ENCODE measurements around the gene CLEC4F. TPM values are rescaled to one million over a fixed set of nuclear protein-coding genes. Genes with fewer than 3 reads are reported as not detected.
"Not testable (repeated sequence)": the region's sequence is repeated elsewhere in the genome, so short reads cannot be mapped to it uniquely, and the experiment has no call there.

CLEC4F gene
- total RNA-seq, 1 donor from 2014 or later = 0.13 TPM

GRCh38 chr2:70828914-70829824, 8.8 kb upstream of the CLEC4F start:
- no peak for DNase-seq (ENCODE audit: low spot score)

GRCh38 chr2:70828115-70828514, 7.7 kb upstream of the CLEC4F start:
- DNase-seq (ENCODE audit: low spot score) = no peak
- intact Hi-C loops (cut with DNase I) = no loop called here

More at GRCh38 chr2:70828914-70829824, 8.8 kb upstream of the CLEC4F start:
- intact Hi-C loops (cut with DNase I) = no loop called here

GRCh38 chr2:70827388-70827787, 7.0 kb upstream of the CLEC4F start:
- DNase-seq (ENCODE audit: low spot score) = no peak
- intact Hi-C loops (cut with DNase I) = no loop called here

GRCh38 chr2:70826696-70827350, 6.4 kb upstream of the CLEC4F start:
- DNase-seq (ENCODE audit: low spot score) = no peak
- intact Hi-C loops (cut with DNase I) = no loop called here

- DNase-seq (ENCODE audit: low spot score) = no peak
- intact Hi-C loops (cut with DNase I) = no loop called here
Measured at GRCh38 chr2:70823249-70823648, 2.9 kb upstream of the CLEC4F start.

- intact Hi-C loops (cut with DNase I) = no loop called here
- no peak for DNase-seq (ENCODE audit: low spot score)
Measured at GRCh38 chr2:70822843-70823242, 2.4 kb upstream of the CLEC4F start.

- intact Hi-C loops (cut with DNase I) = no loop called here
Measured at GRCh38 chr2:70817284-70817954, 3.0 kb downstream of the CLEC4F start.

GRCh38 chr2:70816726-70817125, 3.7 kb downstream of the CLEC4F start:
- intact Hi-C loops (cut with DNase I) = no loop called here
- DNase-seq (ENCODE audit: low spot score) = no peak

More at GRCh38 chr2:70817284-70817954, 3.0 kb downstream of the CLEC4F start:
- DNase-seq (ENCODE audit: low spot score) = no peak

- intact Hi-C loops (cut with DNase I) = no loop called here
- DNase-seq (ENCODE audit: low spot score) = no peak
Measured at GRCh38 chr2:70808983-70809958, 11.1 kb downstream of the CLEC4F start.

GRCh38 chr2:70807828-70808118, 12.6 kb downstream of the CLEC4F start:
- intact Hi-C loops (cut with DNase I) = no loop called here
- no peak for DNase-seq (ENCODE audit: low spot score)

GRCh38 chr2:70807102-70807827, 13.1 kb downstream of the CLEC4F start:
- no peak for DNase-seq (ENCODE audit: low spot score)
- intact Hi-C loops (cut with DNase I) = no loop called here

GRCh38 chr2:70806620-70807019, 13.8 kb downstream of the CLEC4F start:
- DNase-seq (ENCODE audit: low spot score) = no peak
- intact Hi-C loops (cut with DNase I) = no loop called here

- DNase-seq (ENCODE audit: low spot score) = no peak
- intact Hi-C loops (cut with DNase I) = no loop called here
Measured at GRCh38 chr2:70806013-70806412, 14.4 kb downstream of the CLEC4F start.

- DNase-seq (ENCODE audit: low spot score) = no peak
- intact Hi-C loops (cut with DNase I) = no loop called here
Measured at GRCh38 chr2:70801607-70802263, 18.7 kb downstream of the CLEC4F start.

- intact Hi-C loops (cut with DNase I) = no loop called here
- DNase-seq (ENCODE audit: low spot score) = no peak
Measured at GRCh38 chr2:70799706-70800105, 20.7 kb downstream of the CLEC4F start.

- intact Hi-C loops (cut with DNase I) = not testable (repeated sequence)
Measured at GRCh38 chr2:70797996-70798395, 22.4 kb downstream of the CLEC4F start.

GRCh38 chr2:70797506-70797905, 22.9 kb downstream of the CLEC4F start:
- DNase-seq (ENCODE audit: low spot score) = no peak
- intact Hi-C loops (cut with DNase I) = no loop called here

More at GRCh38 chr2:70797996-70798395, 22.4 kb downstream of the CLEC4F start:
- DNase-seq (ENCODE audit: low spot score) = not testable (repeated sequence)

- intact Hi-C loops (cut with DNase I) = no loop called here
- DNase-seq (ENCODE audit: low spot score) = no peak
Measured at GRCh38 chr2:70796262-70796661, 24.1 kb downstream of the CLEC4F start.
